Activated naive CD8-positive, alpha-beta T cell treated with anti-CD3 and anti-CD28 coated beads, Interleukin-2, amount 50 U/mL, for 24 hours (primary cell): ENCODE measurements around the gene DEAF1.

Source experiments
- ATAC-seq: fragments of 150-1000 bp; cut with Tn5 transposase; one replicate; pipeline ENCODE4 v1.10.0; 2021
- DNase-seq: peaks from one replicate; pipeline ENCODE4 v3.0.0; 2021
- H3K27ac Mint-ChIP-seq: one replicate; pipeline ENCODE4 v1.8.0; 2021; ENCODE audit warnings: mild to moderate bottlenecking, mixed read lengths
- H3K27me3 Mint-ChIP-seq: one replicate; pipeline ENCODE4 v1.8.0; 2021; ENCODE audit warnings: mixed read lengths
- H3K36me3 Mint-ChIP-seq: one replicate; pipeline ENCODE4 v1.8.0; 2021; ENCODE audit warnings: low read depth, mixed read lengths
- H3K4me1 Mint-ChIP-seq: one replicate; pipeline ENCODE4 v1.8.0; 2021; ENCODE audit warnings: mixed read lengths
- H3K4me3 Mint-ChIP-seq: one replicate; pipeline ENCODE4 v1.8.0; 2021; ENCODE audit warnings: mild to moderate bottlenecking, moderate library complexity, mixed read lengths
- H3K9me3 Mint-ChIP-seq: one replicate; pipeline ENCODE4 v1.8.0; 2021; ENCODE audit warnings: mixed read lengths

Gene DEAF1

GRCh38 chr11:707817-708420, 12.9 kb upstream of the DEAF1 start:
- Mint-ChIP-seq H3K4me3 (no peak overlapping the region), H3K9me3 (no peaks in the 10 kb centered on the region), H3K27ac (no peak overlapping the region), H3K27me3 (peaks cover 24% of the 10 kb centered on the region), H3K4me1 (peaks cover 6% of the 10 kb centered on the region), H3K36me3 (no peaks in the 10 kb centered on the region)
- ATAC-seq (no peak), DNase-seq (no peak)

DNA sequence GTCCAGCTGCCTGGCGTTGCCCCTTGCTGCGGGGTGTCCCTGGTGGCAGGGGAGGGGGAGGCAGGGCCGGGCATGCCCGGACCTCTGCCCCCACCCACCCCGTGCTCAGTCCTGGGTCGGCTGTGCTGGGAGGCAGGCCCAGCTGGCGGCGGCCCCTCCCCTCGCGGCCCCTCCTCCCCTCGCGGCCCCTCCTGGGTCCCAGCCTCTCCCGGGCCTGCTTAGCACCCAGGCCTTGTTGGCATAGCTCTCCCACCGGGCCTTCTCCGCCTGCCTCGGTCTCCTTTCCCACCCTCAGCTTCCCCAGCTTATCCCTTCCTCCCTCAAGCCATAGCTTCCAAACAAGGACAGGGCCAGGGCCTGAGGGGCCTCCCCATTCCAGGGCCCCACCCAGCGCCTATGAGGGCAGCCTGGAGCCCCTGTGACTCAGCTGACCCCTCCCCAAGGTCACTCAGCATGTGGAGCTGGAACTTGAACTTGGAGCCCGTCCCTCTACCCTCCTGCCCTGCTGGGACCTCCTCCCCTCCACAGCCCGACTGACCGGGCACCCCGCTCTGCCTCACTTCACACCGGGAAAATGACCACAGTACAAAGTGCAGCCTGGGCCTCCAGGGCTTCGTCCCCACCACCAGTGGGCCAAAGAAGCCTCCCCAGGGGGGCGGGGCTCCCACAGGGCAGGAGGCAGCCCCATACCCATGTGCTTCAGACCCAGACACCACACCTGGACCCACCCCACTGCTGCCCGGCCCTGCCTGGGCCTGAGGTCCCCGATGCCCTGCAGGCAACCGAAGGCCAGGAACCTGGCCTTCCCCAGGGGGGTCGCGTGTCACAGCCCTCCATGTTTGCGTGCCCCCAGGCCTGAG, 12.2 kb upstream of the DEAF1 start:
- H3K4me3 Mint-ChIP-seq = no peak overlapping the region
- no peaks in the 10 kb centered on the region for H3K9me3 Mint-ChIP-seq
- no peaks in the 10 kb centered on the region for H3K36me3 Mint-ChIP-seq
- H3K27me3 Mint-ChIP-seq = peaks cover 24% of the 10 kb centered on the region
- DNase-seq (no peak), ATAC-seq (no peak)
- no peak overlapping the region for H3K27ac Mint-ChIP-seq
- H3K4me1 Mint-ChIP-seq = peaks cover 6% of the 10 kb centered on the region

DNA sequence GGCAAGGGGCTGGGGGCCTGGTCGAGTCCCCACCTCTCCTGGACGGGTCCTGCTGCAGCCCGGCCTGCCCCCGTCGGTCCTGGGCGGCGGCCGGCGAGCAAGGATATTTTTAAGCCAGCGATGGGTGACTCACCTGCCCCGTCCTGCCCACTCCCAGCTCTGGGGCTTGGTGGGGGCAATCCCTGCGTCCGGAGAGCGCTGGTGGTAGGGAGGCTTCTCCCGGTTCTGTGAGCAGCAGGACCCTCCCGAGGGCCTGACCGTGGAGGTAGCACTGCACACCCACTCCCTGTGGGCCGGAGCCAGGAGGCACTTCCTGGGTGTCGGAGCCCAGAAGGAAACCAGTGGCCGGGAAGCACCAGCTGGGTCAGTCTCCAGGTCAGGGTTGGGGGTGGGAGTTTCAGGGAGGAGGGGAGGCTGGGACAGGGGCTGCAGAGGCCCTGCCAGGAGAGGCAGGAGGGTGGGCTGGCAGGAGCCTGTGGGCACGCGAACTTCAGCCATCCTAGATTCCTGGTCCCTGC, 11.5 kb upstream of the DEAF1 start:
- no peak for DNase-seq
- H3K27me3 Mint-ChIP-seq = peaks cover 24% of the 10 kb centered on the region
- no peaks in the 10 kb centered on the region for H3K36me3 Mint-ChIP-seq
- ATAC-seq = peak; percentile 8
- no peak overlapping the region for H3K4me3 Mint-ChIP-seq
- H3K4me1 Mint-ChIP-seq = peaks cover 6% of the 10 kb centered on the region
- no peaks in the 10 kb centered on the region for H3K9me3 Mint-ChIP-seq
- no peak overlapping the region for H3K27ac Mint-ChIP-seq

GRCh38 chr11:705646-706438, 10.8 kb upstream of the DEAF1 start, which contains the start of gene EPS8L2:
Gene EPS8L2, plus strand, starts transcription at chr11:706231. Its CDS starts 3,177 bp downstream, at chr11:709408.
- Mint-ChIP-seq H3K4me3 (no peak within 1 kb of the TSS), H3K27me3 (peaks cover 17% of the 10 kb centered on the region), H3K4me1 (peaks cover 6% of the 10 kb centered on the region), H3K36me3 (peaks cover 2% of the 10 kb centered on the region), H3K27ac (no peak within 1 kb of the TSS), H3K9me3 (no peaks in the 10 kb centered on the region)
- DNase-seq = no peak
- ATAC-seq = peak; percentile 33

DNA sequence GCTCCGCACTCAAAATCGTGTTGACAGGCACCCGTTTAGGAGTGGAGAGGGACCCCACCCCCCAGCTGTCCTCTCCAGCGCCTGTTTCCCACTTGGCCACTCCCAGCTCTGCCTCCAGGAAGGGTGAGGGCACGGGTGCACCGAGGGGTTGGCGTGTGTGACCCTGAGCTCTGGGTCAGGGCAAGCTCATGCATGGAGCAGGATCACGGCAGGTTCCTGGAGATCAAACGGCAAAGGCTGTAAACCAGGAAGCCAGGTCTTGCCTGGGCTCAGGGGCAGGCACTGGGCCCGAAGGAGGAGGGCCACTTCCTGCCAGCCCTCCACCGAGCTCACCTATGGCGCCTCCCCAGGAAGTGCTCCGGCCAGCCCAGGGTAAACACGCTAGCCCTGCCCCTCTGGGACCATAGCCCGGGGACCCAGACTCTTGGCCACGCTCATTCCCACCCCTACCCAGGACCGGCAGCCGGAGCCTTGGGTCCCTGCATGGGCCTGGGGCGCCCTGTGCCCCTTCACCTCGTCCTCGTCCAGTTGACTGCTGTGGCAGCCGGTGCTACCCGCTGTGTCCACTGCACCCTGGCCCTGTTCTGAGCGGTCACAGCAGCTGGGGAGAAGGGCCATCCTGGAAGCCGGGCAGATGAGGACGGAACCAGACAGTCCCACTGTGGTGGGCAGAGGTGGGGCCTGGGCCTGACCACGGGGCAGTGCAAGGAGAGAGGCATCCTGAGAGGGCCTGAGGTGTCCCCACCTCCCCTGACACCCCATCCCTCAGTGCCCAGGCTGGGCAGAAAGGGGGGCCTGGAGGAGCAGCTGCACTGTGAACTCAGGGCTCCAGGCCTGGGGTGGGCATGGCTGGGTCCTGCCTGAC, 10.0 kb upstream of the DEAF1 start:
- DNase-seq = no peak
- ATAC-seq = no peak
- H3K9me3 Mint-ChIP-seq = no peaks in the 10 kb centered on the region
- H3K36me3 Mint-ChIP-seq = peaks cover 2% of the 10 kb centered on the region
- no peak overlapping the region for H3K4me3 Mint-ChIP-seq
- H3K27ac Mint-ChIP-seq = no peak overlapping the region
- peaks cover 3% of the 10 kb centered on the region for H3K4me1 Mint-ChIP-seq
- peaks cover 12% of the 10 kb centered on the region for H3K27me3 Mint-ChIP-seq

GRCh38 chr11:704228-704674, 9.2 kb upstream of the DEAF1 start:
- no peaks in the 10 kb centered on the region for H3K9me3 Mint-ChIP-seq
- H3K4me1 Mint-ChIP-seq = peaks cover 3% of the 10 kb centered on the region
- DNase-seq (no peak), ATAC-seq (no peak)
- peaks cover 12% of the 10 kb centered on the region for H3K27me3 Mint-ChIP-seq
- H3K4me3 Mint-ChIP-seq = no peak overlapping the region
- H3K27ac Mint-ChIP-seq = no peak overlapping the region
- peaks cover 2% of the 10 kb centered on the region for H3K36me3 Mint-ChIP-seq

DNA sequence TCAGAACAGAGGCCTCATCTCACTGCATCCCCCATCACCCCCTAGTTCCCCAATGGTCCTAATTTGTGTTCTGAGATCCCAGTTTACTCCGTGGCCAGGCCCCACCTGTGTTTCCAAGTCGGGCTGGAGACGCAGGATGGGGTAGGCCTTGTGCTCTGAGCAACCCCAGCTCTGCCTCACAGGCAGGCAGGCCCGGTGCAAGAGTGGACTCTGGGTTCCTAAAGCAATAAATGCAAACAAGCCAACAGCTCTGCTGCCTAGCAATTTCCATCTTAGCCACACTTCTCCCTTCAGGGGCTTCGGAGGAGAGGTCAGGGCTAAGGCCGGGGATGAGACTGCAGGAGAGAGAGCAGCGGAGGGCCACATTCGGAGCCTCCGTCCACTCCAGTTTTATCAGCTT, 8.5 kb upstream of the DEAF1 start:
- H3K4me3 Mint-ChIP-seq = no peak overlapping the region
- H3K4me1 Mint-ChIP-seq = peaks cover 3% of the 10 kb centered on the region
- peaks cover 2% of the 10 kb centered on the region for H3K36me3 Mint-ChIP-seq
- H3K9me3 Mint-ChIP-seq = no peaks in the 10 kb centered on the region
- ATAC-seq = no peak
- DNase-seq = no peak
- peaks cover 12% of the 10 kb centered on the region for H3K27me3 Mint-ChIP-seq
- H3K27ac Mint-ChIP-seq = no peak overlapping the region

DNA sequence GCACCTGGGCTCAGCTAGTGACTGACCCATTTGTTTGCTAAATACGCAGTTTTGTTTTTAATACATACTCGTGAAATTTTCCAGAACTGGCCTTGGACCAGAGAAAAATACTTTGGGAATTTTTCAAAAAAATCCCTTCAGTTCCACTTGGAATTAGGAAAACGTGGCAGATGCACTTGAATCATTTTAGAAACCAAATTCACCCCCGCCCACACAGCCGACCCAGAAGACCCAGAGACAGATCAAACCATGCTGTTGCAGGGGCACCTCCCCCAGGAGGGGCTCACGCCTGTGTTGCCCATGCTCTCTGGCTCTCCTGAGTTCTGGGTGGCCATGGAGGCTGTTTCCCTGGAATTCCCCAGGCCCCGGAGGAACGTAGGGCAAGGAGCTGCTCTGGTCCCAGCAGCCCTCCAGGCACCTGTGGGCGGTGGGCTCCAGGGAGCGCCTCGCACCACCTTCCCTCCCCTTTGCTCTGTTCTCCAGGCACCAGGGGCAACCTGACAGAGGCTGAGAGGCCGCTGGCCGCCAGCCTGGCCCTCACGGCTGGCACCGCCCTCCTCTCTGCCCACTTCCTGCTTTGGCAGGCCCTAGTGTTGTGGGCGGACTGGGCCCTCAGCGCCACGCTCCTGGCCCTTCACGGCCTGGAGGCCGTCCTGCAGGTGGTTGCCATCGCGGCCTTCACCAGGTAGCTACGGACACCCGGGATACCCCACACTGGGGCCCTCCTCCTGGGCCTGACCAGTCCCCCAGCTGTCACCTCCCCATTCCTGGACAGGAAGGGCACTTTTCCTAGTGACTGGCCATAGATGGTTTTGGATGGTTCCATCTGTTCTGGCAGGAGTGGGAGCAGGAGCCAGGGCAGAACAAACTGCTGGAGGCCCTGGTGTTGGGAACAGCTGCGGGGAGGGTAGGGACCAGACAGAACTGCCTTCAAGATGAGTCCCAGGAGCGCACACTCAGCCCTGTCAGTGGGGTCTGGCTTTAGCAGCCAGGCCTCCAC, 7.7 kb upstream of the DEAF1 start:
- H3K4me3 Mint-ChIP-seq = no peak overlapping the region
- H3K36me3 Mint-ChIP-seq = peaks cover 2% of the 10 kb centered on the region
- H3K9me3 Mint-ChIP-seq = no peaks in the 10 kb centered on the region
- ATAC-seq = no peak
- no peak for DNase-seq
- peaks cover 11% of the 10 kb centered on the region for H3K4me1 Mint-ChIP-seq
- H3K27ac Mint-ChIP-seq = no peak overlapping the region
- H3K27me3 Mint-ChIP-seq = peaks cover 6% of the 10 kb centered on the region

GRCh38 chr11:701741-702461, 6.9 kb upstream of the DEAF1 start:
- H3K36me3 Mint-ChIP-seq = peaks cover 2% of the 10 kb centered on the region
- ATAC-seq (no peak), DNase-seq (no peak)
- no peak overlapping the region for H3K27ac Mint-ChIP-seq
- H3K4me1 Mint-ChIP-seq = peaks cover 19% of the 10 kb centered on the region
- H3K27me3 Mint-ChIP-seq = no peaks in the 10 kb centered on the region
- no peak overlapping the region for H3K4me3 Mint-ChIP-seq
- H3K9me3 Mint-ChIP-seq = no peaks in the 10 kb centered on the region

- H3K27ac Mint-ChIP-seq = no peak overlapping the region
- peaks cover 23% of the 10 kb centered on the region for H3K4me1 Mint-ChIP-seq
- ATAC-seq (no peak), DNase-seq (no peak)
- H3K4me3 Mint-ChIP-seq = no peak overlapping the region
- H3K36me3 Mint-ChIP-seq = peaks cover 2% of the 10 kb centered on the region
- H3K9me3 Mint-ChIP-seq = no peaks in the 10 kb centered on the region
- H3K27me3 Mint-ChIP-seq = no peaks in the 10 kb centered on the region
Observed at GRCh38 chr11:699753-700152, 4.7 kb upstream of the DEAF1 start.

DNA sequence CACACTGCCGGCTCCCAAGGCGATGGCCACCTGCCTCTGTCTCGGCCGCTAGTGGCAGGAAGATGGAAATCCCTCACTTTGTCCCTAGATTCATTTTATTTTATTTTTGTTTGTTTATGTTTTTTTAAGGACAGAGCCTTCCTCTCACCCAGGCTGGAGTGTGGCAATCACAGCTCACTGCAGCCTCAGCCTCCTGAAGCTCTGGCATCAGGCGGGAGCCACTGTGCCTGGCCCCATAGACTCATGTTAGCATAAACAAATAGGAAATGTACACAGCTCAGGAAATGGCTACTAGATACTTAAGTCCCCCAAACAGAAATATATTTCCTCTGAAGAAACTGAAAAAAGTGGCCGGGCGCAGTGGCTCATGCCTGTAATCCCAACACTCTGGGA, 4.1 kb upstream of the DEAF1 start:
- H3K27ac Mint-ChIP-seq = no peak overlapping the region
- peaks cover 2% of the 10 kb centered on the region for H3K36me3 Mint-ChIP-seq
- H3K9me3 Mint-ChIP-seq = no peaks in the 10 kb centered on the region

DNA sequence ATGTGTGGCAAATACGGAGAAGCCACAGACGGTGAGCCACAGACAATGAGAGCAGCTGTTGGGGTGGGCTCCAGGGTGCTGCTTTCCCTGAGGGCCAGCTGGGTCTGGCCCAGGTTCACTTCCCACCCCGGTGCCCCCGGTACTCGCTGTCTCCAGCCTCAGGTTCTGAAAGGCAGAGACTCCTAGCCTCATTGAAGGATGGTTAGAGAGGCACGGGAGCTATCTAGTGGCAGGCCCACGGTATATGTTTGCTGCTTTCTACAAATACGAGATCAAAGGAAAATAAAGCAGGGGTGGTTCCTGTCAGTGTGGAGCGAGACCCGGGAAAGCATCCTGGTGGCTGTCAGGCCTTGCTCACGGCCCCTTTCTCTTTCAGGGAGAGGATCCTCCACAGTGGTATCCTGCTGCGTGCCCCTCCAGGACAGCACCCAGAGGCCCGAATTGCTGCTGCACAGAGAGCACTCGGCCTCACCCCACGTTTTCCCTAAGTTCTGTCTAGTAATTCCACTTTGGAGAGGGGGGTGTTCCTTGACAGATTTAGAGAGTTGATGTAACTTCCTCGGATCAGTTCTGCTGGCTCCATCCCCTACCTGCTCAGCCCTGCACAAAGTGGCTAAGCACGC, 3.6 kb upstream of the DEAF1 start:
- ATAC-seq (no peak), DNase-seq (no peak)
- H3K4me3 Mint-ChIP-seq = no peak overlapping the region
- H3K27ac Mint-ChIP-seq = no peak overlapping the region
- H3K36me3 Mint-ChIP-seq = peaks cover 2% of the 10 kb centered on the region
- no peaks in the 10 kb centered on the region for H3K27me3 Mint-ChIP-seq
- H3K9me3 Mint-ChIP-seq = no peaks in the 10 kb centered on the region
- H3K4me1 Mint-ChIP-seq = peaks cover 25% of the 10 kb centered on the region

More for the DNA sequence above, 4.1 kb upstream of the DEAF1 start:
- no peak overlapping the region for H3K4me3 Mint-ChIP-seq
- peaks cover 23% of the 10 kb centered on the region for H3K4me1 Mint-ChIP-seq
- ATAC-seq = no peak
- no peaks in the 10 kb centered on the region for H3K27me3 Mint-ChIP-seq
- DNase-seq = no peak
